Activated T-cell treated with anti-CD3 and anti-CD28 coated beads, Interleukin-2, amount 50 U/mL, for 24 hours (primary cell): ENCODE data around the gene BEGAIN.
A peak's percentile ranks its signal among the peaks of the same experiment; 100 is the strongest.

Source experiments
- DNase-seq: peaks from one replicate; pipeline ENCODE4 v3.0.0-alpha.2; 2020
- H3K27ac Mint-ChIP-seq: 2 replicates; pipeline ENCODE4 v1.8.0; 2020; ENCODE audit warnings: mild to moderate bottlenecking, mixed read lengths
- H3K27me3 Mint-ChIP-seq: 2 replicates; pipeline ENCODE4 v1.8.0; 2020; ENCODE audit warnings: mixed read lengths
- H3K36me3 Mint-ChIP-seq: 2 replicates; pipeline ENCODE4 v1.8.0; 2020; ENCODE audit warnings: low read depth, mixed read lengths
- H3K4me1 Mint-ChIP-seq: 2 replicates; pipeline ENCODE4 v1.8.0; 2020; ENCODE audit warnings: low read depth, mixed read lengths
- H3K4me3 Mint-ChIP-seq: 2 replicates; pipeline ENCODE4 v1.8.0; 2020; ENCODE audit warnings: mild to moderate bottlenecking, moderate library complexity, mixed read lengths
- H3K9me3 Mint-ChIP-seq: 2 replicates; pipeline ENCODE4 v1.8.0; 2020; ENCODE audit warnings: mixed read lengths

The BEGAIN gene

GRCh38 chr14:100532906-100533655, 54.1 kb downstream of the BEGAIN start:
- peaks cover 2% of the 10 kb centered on the region for H3K4me1 Mint-ChIP-seq
- no peaks in the 10 kb centered on the region for H3K9me3 Mint-ChIP-seq
- H3K36me3 Mint-ChIP-seq = no peaks in the 10 kb centered on the region
- H3K27ac Mint-ChIP-seq = no peak overlapping the region
- H3K27me3 Mint-ChIP-seq = no peaks in the 10 kb centered on the region
- no peak overlapping the region for H3K4me3 Mint-ChIP-seq
- DNase-seq = peak; percentile 12

GRCh38 chr14:100532154-100532861, 54.9 kb downstream of the BEGAIN start:
- Mint-ChIP-seq H3K9me3 (no peaks in the 10 kb centered on the region), H3K27ac (no peak overlapping the region), H3K27me3 (no peaks in the 10 kb centered on the region), H3K4me3 (no peak overlapping the region), H3K4me1 (peaks cover 2% of the 10 kb centered on the region), H3K36me3 (no peaks in the 10 kb centered on the region)
- peak; percentile 17 for DNase-seq

GRCh38 chr14:100531152-100532121, 55.8 kb downstream of the BEGAIN start:
- Mint-ChIP-seq H3K4me1 (peaks cover 2% of the 10 kb centered on the region), H3K36me3 (no peaks in the 10 kb centered on the region)
- peak; percentile 11 for DNase-seq

GRCh38 chr14:100530270-100531072, 56.7 kb downstream of the BEGAIN start:
- Mint-ChIP-seq H3K9me3 (no peaks in the 10 kb centered on the region), H3K4me3 (no peak overlapping the region), H3K27ac (no peak overlapping the region), H3K27me3 (no peaks in the 10 kb centered on the region), H3K4me1 (peaks cover 2% of the 10 kb centered on the region), H3K36me3 (peaks cover 4% of the 10 kb centered on the region)
- peak; percentile 15 for DNase-seq

More at GRCh38 chr14:100531152-100532121, 55.8 kb downstream of the BEGAIN start:
- Mint-ChIP-seq H3K27ac (no peak overlapping the region), H3K4me3 (no peak overlapping the region), H3K27me3 (no peaks in the 10 kb centered on the region), H3K9me3 (no peaks in the 10 kb centered on the region)

- Mint-ChIP-seq H3K27ac (no peak overlapping the region), H3K9me3 (no peaks in the 10 kb centered on the region), H3K4me3 (no peak overlapping the region), H3K36me3 (peaks cover 4% of the 10 kb centered on the region), H3K27me3 (no peaks in the 10 kb centered on the region), H3K4me1 (peaks cover 2% of the 10 kb centered on the region)
- DNase-seq = peak; percentile 7
Measured at GRCh38 chr14:100529561-100530031, 57.6 kb downstream of the BEGAIN start.

- no peak overlapping the region for H3K4me3 Mint-ChIP-seq
- peak; percentile 5 for DNase-seq
- H3K9me3 Mint-ChIP-seq = no peaks in the 10 kb centered on the region
- no peak overlapping the region for H3K27ac Mint-ChIP-seq
- peaks cover 4% of the 10 kb centered on the region for H3K36me3 Mint-ChIP-seq
- no peaks in the 10 kb centered on the region for H3K27me3 Mint-ChIP-seq
- peaks cover 2% of the 10 kb centered on the region for H3K4me1 Mint-ChIP-seq
Measured at GRCh38 chr14:100528962-100529560, 58.2 kb downstream of the BEGAIN start.

GRCh38 chr14:100526632-100527031, 60.6 kb downstream of the BEGAIN start:
- H3K4me1 Mint-ChIP-seq = no peaks in the 10 kb centered on the region
- H3K9me3 Mint-ChIP-seq = no peaks in the 10 kb centered on the region
- H3K4me3 Mint-ChIP-seq = no peak overlapping the region
- peaks cover 4% of the 10 kb centered on the region for H3K36me3 Mint-ChIP-seq
- H3K27me3 Mint-ChIP-seq = no peaks in the 10 kb centered on the region
- DNase-seq = peak; percentile 9
- no peak overlapping the region for H3K27ac Mint-ChIP-seq

GRCh38 chr14:100526057-100526456, 61.2 kb downstream of the BEGAIN start:
- H3K27ac Mint-ChIP-seq = no peak overlapping the region
- H3K4me3 Mint-ChIP-seq = no peak overlapping the region
- no peaks in the 10 kb centered on the region for H3K27me3 Mint-ChIP-seq
- DNase-seq = no peak
- no peaks in the 10 kb centered on the region for H3K4me1 Mint-ChIP-seq
- peaks cover 4% of the 10 kb centered on the region for H3K36me3 Mint-ChIP-seq
- no peaks in the 10 kb centered on the region for H3K9me3 Mint-ChIP-seq

GRCh38 chr14:100525615-100526014, 61.6 kb downstream of the BEGAIN start:
- no peaks in the 10 kb centered on the region for H3K4me1 Mint-ChIP-seq
- peaks cover 4% of the 10 kb centered on the region for H3K36me3 Mint-ChIP-seq
- no peak for DNase-seq
- H3K27ac Mint-ChIP-seq = no peak overlapping the region
- no peaks in the 10 kb centered on the region for H3K27me3 Mint-ChIP-seq
- H3K9me3 Mint-ChIP-seq = no peaks in the 10 kb centered on the region
- H3K4me3 Mint-ChIP-seq = no peak overlapping the region

GRCh38 chr14:100524933-100525243, 62.3 kb downstream of the BEGAIN start:
- Mint-ChIP-seq H3K9me3 (no peaks in the 10 kb centered on the region), H3K27me3 (no peaks in the 10 kb centered on the region), H3K4me1 (no peaks in the 10 kb centered on the region), H3K36me3 (peaks cover 4% of the 10 kb centered on the region), H3K4me3 (no peak overlapping the region), H3K27ac (no peak overlapping the region)
- peak; percentile 44 for DNase-seq

GRCh38 chr14:100524233-100524932, 62.8 kb downstream of the BEGAIN start:
- DNase-seq = peak; percentile 7
- Mint-ChIP-seq H3K4me3 (no peak overlapping the region), H3K9me3 (no peaks in the 10 kb centered on the region), H3K4me1 (no peaks in the 10 kb centered on the region), H3K27me3 (no peaks in the 10 kb centered on the region), H3K27ac (no peak overlapping the region), H3K36me3 (peaks cover 4% of the 10 kb centered on the region)

- no peak for DNase-seq
- Mint-ChIP-seq H3K27me3 (no peaks in the 10 kb centered on the region), H3K4me3 (no peak overlapping the region), H3K27ac (no peak overlapping the region), H3K36me3 (peaks cover 4% of the 10 kb centered on the region), H3K9me3 (no peaks in the 10 kb centered on the region), H3K4me1 (no peaks in the 10 kb centered on the region)
Measured at GRCh38 chr14:100523843-100524169, 63.4 kb downstream of the BEGAIN start.

- no peaks in the 10 kb centered on the region for H3K9me3 Mint-ChIP-seq
- H3K4me3 Mint-ChIP-seq = no peak overlapping the region
- peak; percentile 5 for DNase-seq
- no peaks in the 10 kb centered on the region for H3K4me1 Mint-ChIP-seq
- H3K27ac Mint-ChIP-seq = no peak overlapping the region
- H3K27me3 Mint-ChIP-seq = no peaks in the 10 kb centered on the region
- peaks cover 4% of the 10 kb centered on the region for H3K36me3 Mint-ChIP-seq
Measured at GRCh38 chr14:100523131-100523842, 63.9 kb downstream of the BEGAIN start.
